MM.1S (cell line): ENCODE measurements around the gene SART3.

Experiments used
- DNase-seq: peaks from one replicate; pipeline ENCODE4 v3.0.0-alpha.2; 2015
- H2AFZ ChIP-seq: fragments of 300-600 bp; sonication (generic); 2 replicates; pipeline ENCODE4 v1.6.0; 2016; ENCODE audit warnings: antibody characterized with exemption, low read length
- H3F3A ChIP-seq: fragments of 300-600 bp; sonication (generic); 2 replicates; pipeline ENCODE4 v1.6.1; 2016; ENCODE audit warnings: mild to moderate bottlenecking, antibody characterized with exemption, low read length, moderate library complexity, mixed read lengths; ENCODE audit not compliant: insufficient read depth
- H3K27ac ChIP-seq: fragments of 300-600 bp; sonication (generic); 2 replicates; pipeline ENCODE4 v1.5.1; 2016; ENCODE audit warnings: mild to moderate bottlenecking, low read length
- H3K27me3 ChIP-seq: fragments of 300-600 bp; sonication (generic); replicated peaks from 2 replicates; pipeline ENCODE4 v1.6.0; 2016; ENCODE audit warnings: low read length; ENCODE audit not compliant: insufficient read depth
- H3K36me3 ChIP-seq: fragments of 300-600 bp; sonication (generic); replicated peaks from 2 replicates; pipeline ENCODE4 v1.6.1; 2016; ENCODE audit warnings: mild to moderate bottlenecking, low read length, mixed read lengths; ENCODE audit not compliant: insufficient read depth
- H3K4me1 ChIP-seq: fragments of 300-600 bp; sonication (generic); 2 replicates; pipeline ENCODE4 v1.6.1; 2016; ENCODE audit warnings: low read length, mixed read lengths
- H3K4me2 ChIP-seq: fragments of 300-600 bp; sonication (generic); 2 replicates; pipeline ENCODE4 v1.6.0; 2016; ENCODE audit warnings: low read depth, low read length
- H3K4me3 ChIP-seq: fragments of 300-600 bp; sonication (generic); 2 replicates; pipeline ENCODE4 v1.5.1; 2016; ENCODE audit warnings: low read length, mixed read lengths
- H3K79me2 ChIP-seq: fragments of 300-600 bp; sonication (generic); 2 replicates; pipeline ENCODE4 v1.6.1; 2016; ENCODE audit warnings: mixed run types, low read length, mixed read lengths
- H3K9ac ChIP-seq: fragments of 300-600 bp; sonication (generic); 2 replicates; pipeline ENCODE4 v1.6.1; 2016; ENCODE audit warnings: low read length, mixed read lengths
- H3K9me2 ChIP-seq: fragments of 300-600 bp; sonication (generic); replicated peaks from 2 replicates; pipeline ENCODE4 v1.6.1; 2016; ENCODE audit warnings: mild to moderate bottlenecking, low read length, mixed read lengths; ENCODE audit not compliant: insufficient read depth
- H3K9me3 ChIP-seq: fragments of 300-600 bp; sonication (generic); replicated peaks from 2 replicates; pipeline ENCODE4 v1.6.1; 2016; ENCODE audit warnings: mild to moderate bottlenecking, low read length, mixed read lengths; ENCODE audit not compliant: insufficient read depth
- H4K20me1 ChIP-seq: fragments of 300-600 bp; sonication (generic); 2 replicates; pipeline ENCODE4 v1.6.1; 2016; ENCODE audit warnings: mild to moderate bottlenecking, low read length, moderate library complexity, mixed read lengths; ENCODE audit not compliant: insufficient read depth
- EZH2 ChIP-seq: fragments of 300-600 bp; sonication (generic); optimal IDR thresholded peaks from 2 replicates; pipeline ENCODE3; 2017; ENCODE audit warnings: low read depth, mild to moderate bottlenecking, antibody characterized with exemption, low read length, mixed read lengths
- EZH2phosphoT487 ChIP-seq: fragments of 300-600 bp; sonication (generic); IDR thresholded peaks from 2 replicates; pipeline ENCODE4 v1.6.1; 2018; ENCODE audit warnings: antibody characterized with exemption, low read length
- TF ChIP-seq, protein P1 (sequence below): fragments of 300-600 bp; sonication (generic); IDR thresholded peaks from 2 replicates; pipeline ENCODE4 v1.5.1; 2016; ENCODE audit warnings: antibody characterized with exemption, low read length, mixed read lengths

Gene SART3

GRCh38 chr12:108551535-108551934, 9.4 kb downstream of the SART3 start:
- Histone ChIP-seq H3F3A (no peaks in the 10 kb centered on the region), H3K4me3 (no peak overlapping the region), H3K4me1 (peaks cover 16% of the 10 kb centered on the region), H3K9me2 (no peaks in the 10 kb centered on the region), H3K9ac (no peak overlapping the region), H2AFZ (no peak overlapping the region), H4K20me1 (peaks cover 44% of the 10 kb centered on the region), H3K27me3 (no peaks in the 10 kb centered on the region), H3K79me2 (peaks cover 99% of the 10 kb centered on the region), H3K27ac (no peak overlapping the region), H3K4me2 (no peak overlapping the region), H3K36me3 (peaks cover 11% of the 10 kb centered on the region), H3K9me3 (no peaks in the 10 kb centered on the region)
- no peak for DNase-seq
- TF ChIP-seq, protein P1, sequence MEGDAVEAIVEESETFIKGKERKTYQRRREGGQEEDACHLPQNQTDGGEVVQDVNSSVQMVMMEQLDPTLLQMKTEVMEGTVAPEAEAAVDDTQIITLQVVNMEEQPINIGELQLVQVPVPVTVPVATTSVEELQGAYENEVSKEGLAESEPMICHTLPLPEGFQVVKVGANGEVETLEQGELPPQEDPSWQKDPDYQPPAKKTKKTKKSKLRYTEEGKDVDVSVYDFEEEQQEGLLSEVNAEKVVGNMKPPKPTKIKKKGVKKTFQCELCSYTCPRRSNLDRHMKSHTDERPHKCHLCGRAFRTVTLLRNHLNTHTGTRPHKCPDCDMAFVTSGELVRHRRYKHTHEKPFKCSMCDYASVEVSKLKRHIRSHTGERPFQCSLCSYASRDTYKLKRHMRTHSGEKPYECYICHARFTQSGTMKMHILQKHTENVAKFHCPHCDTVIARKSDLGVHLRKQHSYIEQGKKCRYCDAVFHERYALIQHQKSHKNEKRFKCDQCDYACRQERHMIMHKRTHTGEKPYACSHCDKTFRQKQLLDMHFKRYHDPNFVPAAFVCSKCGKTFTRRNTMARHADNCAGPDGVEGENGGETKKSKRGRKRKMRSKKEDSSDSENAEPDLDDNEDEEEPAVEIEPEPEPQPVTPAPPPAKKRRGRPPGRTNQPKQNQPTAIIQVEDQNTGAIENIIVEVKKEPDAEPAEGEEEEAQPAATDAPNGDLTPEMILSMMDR, result no peak
- TF ChIP-seq EZH2phosphoT487, result no peak
- no peak for TF ChIP-seq EZH2

DNA sequence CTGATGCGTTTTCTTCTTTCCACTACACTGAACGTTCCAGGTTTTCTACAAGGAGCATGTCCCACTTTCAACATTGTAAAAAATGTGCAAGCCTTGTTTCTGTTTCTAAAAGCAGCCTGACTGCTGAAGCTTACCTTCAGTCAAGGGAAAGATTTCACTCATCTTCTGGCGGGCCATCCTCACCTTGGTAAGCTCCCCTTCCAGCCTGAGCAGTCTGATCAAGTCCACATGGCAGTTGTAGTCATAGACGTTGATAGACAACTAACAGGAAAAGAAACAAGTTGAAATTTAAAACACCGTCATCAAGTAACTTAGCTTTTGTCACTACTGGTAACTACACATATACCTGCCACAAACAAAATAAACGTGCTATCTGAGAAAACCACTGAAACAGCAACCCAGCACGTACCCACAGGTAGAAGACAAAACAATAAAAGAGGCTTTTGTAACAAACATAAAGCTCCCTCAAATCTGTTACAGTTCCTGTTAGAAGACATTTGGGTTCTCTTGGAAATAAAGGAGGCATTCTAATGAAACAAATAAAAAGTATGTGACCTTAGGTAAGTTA, 11.9 kb downstream of the SART3 start:
- Histone ChIP-seq H3K36me3 (peaks cover 18% of the 10 kb centered on the region), H3K9me3 (no peaks in the 10 kb centered on the region)

GRCh38 chr12:108547686-108548085, 13.3 kb downstream of the SART3 start:
- peaks cover 20% of the 10 kb centered on the region for H3K36me3 ChIP-seq
- H4K20me1 ChIP-seq, result peaks cover 17% of the 10 kb centered on the region
- no peaks in the 10 kb centered on the region for H3K9me3 ChIP-seq
- peaks cover 11% of the 10 kb centered on the region for H3F3A ChIP-seq
- no peak overlapping the region for H3K4me3 ChIP-seq
- H3K4me2 ChIP-seq, result no peak overlapping the region
- H3K27ac ChIP-seq, result no peak overlapping the region
- H3K27me3 ChIP-seq, result no peaks in the 10 kb centered on the region
- no peak overlapping the region for H3K9ac ChIP-seq
- DNase-seq, result no peak
- no peak overlapping the region for H2AFZ ChIP-seq
- H3K9me2 ChIP-seq, result no peaks in the 10 kb centered on the region
- H3K4me1 ChIP-seq, result peaks cover 18% of the 10 kb centered on the region
- no peak for TF ChIP-seq EZH2phosphoT487
- TF ChIP-seq, protein P1, result no peak
- TF ChIP-seq EZH2, result no peak
- H3K79me2 ChIP-seq, result peaks cover 100% of the 10 kb centered on the region

More for the DNA sequence above, 11.9 kb downstream of the SART3 start:
- H3K4me1 ChIP-seq, result peaks cover 14% of the 10 kb centered on the region
- no peak for DNase-seq
- TF ChIP-seq, protein P1, result no peak
- TF ChIP-seq EZH2, result no peak
- TF ChIP-seq EZH2phosphoT487, result no peak
- no peak overlapping the region for H3K27ac ChIP-seq
- peaks cover 2% of the 10 kb centered on the region; the same call in 1 of the 2 replicates for H3F3A ChIP-seq
- no peak overlapping the region for H3K4me3 ChIP-seq
- H3K9me2 ChIP-seq, result no peaks in the 10 kb centered on the region
- no peak overlapping the region for H2AFZ ChIP-seq
- H3K79me2 ChIP-seq, result peaks cover 100% of the 10 kb centered on the region
- no peak overlapping the region for H3K4me2 ChIP-seq
- H4K20me1 ChIP-seq, result peaks cover 29% of the 10 kb centered on the region
- no peaks in the 10 kb centered on the region for H3K27me3 ChIP-seq
- H3K9ac ChIP-seq, result no peak overlapping the region
